PFSK-1 (cell line): ENCODE data around the gene TNFAIP8L3.

ENCODE experiments used
- FOXP2 ChIP-seq: optimal IDR thresholded peaks from 2 replicates; pipeline ENCODE3; 2011; ENCODE audit warnings: borderline replicate concordance, control low read depth, inconsistent platforms; ENCODE audit not compliant: insufficient read depth; ENCODE audit errors: extremely low read length, extremely low read depth
- POLR2AphosphoS5 ChIP-seq: IDR thresholded peaks from 2 replicates; pipeline ENCODE4 v1.6.1; 2012; ENCODE audit warnings: low read depth, mild to moderate bottlenecking, control low read depth, low read length, moderate library complexity
- REST ChIP-seq, 2 experiments: IDR thresholded peaks; 2 replicates each; pipeline versions ENCODE4 v1.6.1 to v1.8.0; 2011 to 2012; ENCODE audit warnings: low read depth in 2 of 2, low read length in 2 of 2, control low read depth in 1 of 2, inconsistent platforms in 1 of 2, mild to moderate bottlenecking in 1 of 2, moderate library complexity in 1 of 2; ENCODE audit not compliant: insufficient read depth in 1 of 2
- SIN3A ChIP-seq: IDR thresholded peaks from 2 replicates; pipeline ENCODE4 v1.6.1; 2012; ENCODE audit warnings: mild to moderate bottlenecking, low read length, moderate library complexity, borderline replicate concordance; ENCODE audit not compliant: insufficient read depth
- TAF1 ChIP-seq: IDR thresholded peaks from 2 replicates; pipeline ENCODE4 v1.6.1; 2012; ENCODE audit warnings: low read length, control low read depth, borderline replicate concordance; ENCODE audit not compliant: insufficient read depth

The TNFAIP8L3 gene

GRCh38 chr15:51049081-51049480, 45.6 kb downstream of the TNFAIP8L3 start:
- TF ChIP-seq TAF1 (no peak), SIN3A (no peak), FOXP2 (no peak), POLR2AphosphoS5 (no peak), REST (IDR thresholded peaks at IDR 0.05; ENCODE audit: insufficient read depth in 1 of 2, low read depth in 2 of 2, low read length in 2 of 2) (no peak)

DNA sequence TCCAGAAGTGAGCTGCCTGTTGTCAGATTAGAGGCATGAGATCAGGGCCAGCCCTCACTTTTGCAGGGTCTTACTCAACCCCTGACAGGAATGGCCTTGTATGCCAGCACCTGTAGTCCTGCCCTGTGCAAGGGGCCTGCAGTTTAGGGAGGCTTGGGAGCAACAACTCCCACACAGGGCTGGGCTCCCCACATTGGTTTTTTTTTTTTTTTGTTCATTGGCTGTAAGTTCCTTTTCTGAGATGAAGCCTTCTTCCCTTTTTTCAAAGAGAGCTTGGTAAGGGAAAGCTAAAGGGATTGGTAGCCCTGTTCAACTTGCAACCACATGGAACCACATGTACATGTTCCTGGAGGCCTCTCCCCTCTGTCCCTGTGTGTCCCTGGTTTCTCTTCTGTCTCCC, 46.4 kb downstream of the TNFAIP8L3 start:
- no peak for TF ChIP-seq POLR2AphosphoS5
- no peak for TF ChIP-seq FOXP2
- no peak for TF ChIP-seq REST (IDR thresholded peaks at IDR 0.05; ENCODE audit: insufficient read depth in 1 of 2, low read depth in 2 of 2, low read length in 2 of 2)
- no peak for TF ChIP-seq TAF1
- no peak for TF ChIP-seq SIN3A

DNA sequence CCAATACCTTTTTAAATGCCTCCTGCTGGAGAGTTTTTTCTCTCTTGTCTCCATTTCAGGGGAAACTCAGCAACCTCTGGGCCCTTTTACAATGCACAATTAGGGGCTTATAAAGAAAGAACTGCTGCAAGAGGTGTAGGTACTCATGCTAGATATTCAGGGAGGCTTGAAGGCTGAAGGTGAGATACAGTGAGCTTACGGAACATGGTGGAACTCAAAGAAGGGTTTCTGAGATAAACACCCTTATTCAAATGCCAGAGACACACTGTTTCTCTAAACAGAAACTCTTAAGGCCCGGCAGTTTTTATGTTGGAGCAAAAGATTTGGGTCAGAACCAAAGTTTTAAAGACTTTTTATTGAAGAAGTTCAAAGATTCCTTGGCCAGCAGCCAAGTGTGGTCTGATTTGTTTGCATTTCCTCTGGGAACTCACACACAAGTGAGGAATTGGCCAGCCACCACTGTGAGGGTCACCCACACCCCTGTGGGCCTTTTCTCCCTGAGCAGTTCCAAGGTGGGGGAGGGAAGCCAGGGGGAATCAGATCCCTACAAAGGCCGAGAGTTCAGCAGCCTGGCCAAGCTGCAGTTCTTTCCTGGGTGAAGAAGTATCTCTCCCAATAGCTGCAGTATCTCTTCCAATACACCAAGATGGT, 47.8 kb downstream of the TNFAIP8L3 start:
- TF ChIP-seq FOXP2 (no peak), REST (IDR thresholded peaks at IDR 0.05; ENCODE audit: insufficient read depth in 1 of 2, low read depth in 2 of 2, low read length in 2 of 2) (no peak), TAF1 (no peak)

DNA sequence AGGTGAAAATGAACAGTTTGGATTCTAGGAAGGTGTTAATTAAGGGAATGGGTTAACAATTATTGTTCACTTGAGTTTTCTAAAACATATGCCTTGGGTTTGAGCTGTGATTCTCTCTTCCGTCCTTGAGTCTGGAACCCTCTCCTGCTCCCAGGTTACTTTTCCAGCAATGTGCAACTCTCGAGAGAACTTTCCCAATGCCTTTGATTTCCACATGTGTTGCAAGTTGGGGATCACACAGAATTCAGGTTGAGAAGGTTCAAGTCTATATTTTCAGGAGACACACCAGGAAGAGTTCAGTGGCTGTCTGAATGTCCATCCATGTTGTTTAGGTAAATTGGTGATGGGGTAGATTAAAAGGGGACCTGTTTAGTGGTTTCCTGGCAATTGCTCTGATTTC, 48.7 kb downstream of the TNFAIP8L3 start:
- TF ChIP-seq REST (IDR thresholded peaks at IDR 0.05; ENCODE audit: insufficient read depth in 1 of 2, low read depth in 2 of 2, low read length in 2 of 2), result no peak
- no peak for TF ChIP-seq SIN3A
- no peak for TF ChIP-seq FOXP2
- no peak for TF ChIP-seq TAF1
- no peak for TF ChIP-seq POLR2AphosphoS5

GRCh38 chr15:51044037-51044727, 50.5 kb downstream of the TNFAIP8L3 start:
- TF ChIP-seq POLR2AphosphoS5 (no peak), SIN3A (no peak), FOXP2 (no peak), TAF1 (no peak)
